ENCODE data around the gene RAB3A.

DNA sequence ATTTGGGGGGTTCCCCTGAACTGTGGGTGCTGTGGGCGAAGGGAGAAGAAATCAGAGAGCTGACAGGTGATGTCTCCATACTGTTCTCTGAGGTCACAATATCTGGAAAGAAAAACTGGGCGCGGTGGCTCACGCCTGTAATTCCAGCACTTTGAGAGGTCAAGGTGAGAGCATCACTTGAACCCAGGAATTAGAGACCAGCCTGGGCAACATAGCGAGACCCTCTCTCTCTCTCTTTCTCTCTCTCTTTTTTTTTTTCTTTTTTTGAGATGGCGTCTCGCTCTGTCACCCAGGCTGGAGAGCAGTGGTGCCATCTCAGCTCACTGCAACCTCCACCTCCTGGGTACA, 48.5 kb upstream of the RAB3A start:
- TF ChIP-seq, protein P1, sequence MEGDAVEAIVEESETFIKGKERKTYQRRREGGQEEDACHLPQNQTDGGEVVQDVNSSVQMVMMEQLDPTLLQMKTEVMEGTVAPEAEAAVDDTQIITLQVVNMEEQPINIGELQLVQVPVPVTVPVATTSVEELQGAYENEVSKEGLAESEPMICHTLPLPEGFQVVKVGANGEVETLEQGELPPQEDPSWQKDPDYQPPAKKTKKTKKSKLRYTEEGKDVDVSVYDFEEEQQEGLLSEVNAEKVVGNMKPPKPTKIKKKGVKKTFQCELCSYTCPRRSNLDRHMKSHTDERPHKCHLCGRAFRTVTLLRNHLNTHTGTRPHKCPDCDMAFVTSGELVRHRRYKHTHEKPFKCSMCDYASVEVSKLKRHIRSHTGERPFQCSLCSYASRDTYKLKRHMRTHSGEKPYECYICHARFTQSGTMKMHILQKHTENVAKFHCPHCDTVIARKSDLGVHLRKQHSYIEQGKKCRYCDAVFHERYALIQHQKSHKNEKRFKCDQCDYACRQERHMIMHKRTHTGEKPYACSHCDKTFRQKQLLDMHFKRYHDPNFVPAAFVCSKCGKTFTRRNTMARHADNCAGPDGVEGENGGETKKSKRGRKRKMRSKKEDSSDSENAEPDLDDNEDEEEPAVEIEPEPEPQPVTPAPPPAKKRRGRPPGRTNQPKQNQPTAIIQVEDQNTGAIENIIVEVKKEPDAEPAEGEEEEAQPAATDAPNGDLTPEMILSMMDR (IDR thresholded peaks at IDR 0.05; ENCODE audit: insufficient read depth, low read length, poor library complexity, severe bottlenecking): no peak
- TF ChIP-seq EZH2phosphoT487 (conservative IDR thresholded peaks at IDR 0.05; ENCODE audit: low read length): no peak
